WTC11 (cell line): ENCODE data around the gene LRRTM3.

Experiments
- TEAD1 ChIP-seq: sonication (generic); formaldehyde crosslinking; IDR thresholded peaks from 2 replicates; pipeline ENCODE4 v1.8.0; 2022; ENCODE audit warnings: mild to moderate bottlenecking, missing genetic modification reagents
- TF ChIP-seq, protein P1 (sequence below): fragments of 200-600 bp; IDR thresholded peaks from 2 replicates; pipeline ENCODE4 v1.8.0; 2022; ENCODE audit warnings: antibody characterized with exemption
- TF ChIP-seq, protein P2 (sequence below): sonication (generic); formaldehyde crosslinking; IDR thresholded peaks from 2 replicates; pipeline ENCODE4 v1.8.1; 2023; ENCODE audit warnings: mild to moderate bottlenecking, missing genetic modification reagents, moderate library complexity
- TF ChIP-seq, protein P3 (sequence below): sonication (generic); formaldehyde crosslinking; IDR thresholded peaks from 2 replicates; pipeline ENCODE4 v1.8.0; 2023; ENCODE audit warnings: mild to moderate bottlenecking, missing genetic modification reagents
- TF ChIP-seq, protein P4 (sequence below): sonication (generic); formaldehyde crosslinking; IDR thresholded peaks from 2 replicates; pipeline ENCODE4 v1.8.1; 2022; ENCODE audit warnings: mild to moderate bottlenecking, moderate library complexity, missing genetic modification reagents

DNA sequence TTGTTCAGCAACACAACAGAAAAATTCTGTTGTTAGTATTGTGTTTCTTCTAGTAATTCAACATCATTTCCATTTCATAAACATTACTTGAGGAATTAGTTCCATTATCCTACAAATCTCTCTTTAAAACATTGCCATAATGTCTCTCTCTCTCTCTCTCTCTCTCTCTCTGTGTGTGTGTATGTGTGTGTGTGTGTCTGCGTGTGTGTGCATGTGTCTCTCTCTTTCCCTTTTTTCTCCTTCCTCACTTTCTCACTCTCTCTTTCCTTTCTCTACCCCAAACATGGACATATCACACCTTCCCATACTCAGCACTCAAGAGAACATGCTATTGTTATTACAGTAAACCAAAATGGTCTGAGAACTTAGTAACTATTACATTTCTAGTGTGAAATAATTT, 16.6 kb downstream of the LRRTM3 start:
- TF ChIP-seq, protein P1, sequence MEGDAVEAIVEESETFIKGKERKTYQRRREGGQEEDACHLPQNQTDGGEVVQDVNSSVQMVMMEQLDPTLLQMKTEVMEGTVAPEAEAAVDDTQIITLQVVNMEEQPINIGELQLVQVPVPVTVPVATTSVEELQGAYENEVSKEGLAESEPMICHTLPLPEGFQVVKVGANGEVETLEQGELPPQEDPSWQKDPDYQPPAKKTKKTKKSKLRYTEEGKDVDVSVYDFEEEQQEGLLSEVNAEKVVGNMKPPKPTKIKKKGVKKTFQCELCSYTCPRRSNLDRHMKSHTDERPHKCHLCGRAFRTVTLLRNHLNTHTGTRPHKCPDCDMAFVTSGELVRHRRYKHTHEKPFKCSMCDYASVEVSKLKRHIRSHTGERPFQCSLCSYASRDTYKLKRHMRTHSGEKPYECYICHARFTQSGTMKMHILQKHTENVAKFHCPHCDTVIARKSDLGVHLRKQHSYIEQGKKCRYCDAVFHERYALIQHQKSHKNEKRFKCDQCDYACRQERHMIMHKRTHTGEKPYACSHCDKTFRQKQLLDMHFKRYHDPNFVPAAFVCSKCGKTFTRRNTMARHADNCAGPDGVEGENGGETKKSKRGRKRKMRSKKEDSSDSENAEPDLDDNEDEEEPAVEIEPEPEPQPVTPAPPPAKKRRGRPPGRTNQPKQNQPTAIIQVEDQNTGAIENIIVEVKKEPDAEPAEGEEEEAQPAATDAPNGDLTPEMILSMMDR: no peak
- TF ChIP-seq, protein P2, sequence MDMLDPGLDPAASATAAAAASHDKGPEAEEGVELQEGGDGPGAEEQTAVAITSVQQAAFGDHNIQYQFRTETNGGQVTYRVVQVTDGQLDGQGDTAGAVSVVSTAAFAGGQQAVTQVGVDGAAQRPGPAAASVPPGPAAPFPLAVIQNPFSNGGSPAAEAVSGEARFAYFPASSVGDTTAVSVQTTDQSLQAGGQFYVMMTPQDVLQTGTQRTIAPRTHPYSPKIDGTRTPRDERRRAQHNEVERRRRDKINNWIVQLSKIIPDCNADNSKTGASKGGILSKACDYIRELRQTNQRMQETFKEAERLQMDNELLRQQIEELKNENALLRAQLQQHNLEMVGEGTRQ (CRISPR knock-in tag): no peak
- TF ChIP-seq TEAD1 (CRISPR knock-in tag): no peak
- TF ChIP-seq, protein P3, sequence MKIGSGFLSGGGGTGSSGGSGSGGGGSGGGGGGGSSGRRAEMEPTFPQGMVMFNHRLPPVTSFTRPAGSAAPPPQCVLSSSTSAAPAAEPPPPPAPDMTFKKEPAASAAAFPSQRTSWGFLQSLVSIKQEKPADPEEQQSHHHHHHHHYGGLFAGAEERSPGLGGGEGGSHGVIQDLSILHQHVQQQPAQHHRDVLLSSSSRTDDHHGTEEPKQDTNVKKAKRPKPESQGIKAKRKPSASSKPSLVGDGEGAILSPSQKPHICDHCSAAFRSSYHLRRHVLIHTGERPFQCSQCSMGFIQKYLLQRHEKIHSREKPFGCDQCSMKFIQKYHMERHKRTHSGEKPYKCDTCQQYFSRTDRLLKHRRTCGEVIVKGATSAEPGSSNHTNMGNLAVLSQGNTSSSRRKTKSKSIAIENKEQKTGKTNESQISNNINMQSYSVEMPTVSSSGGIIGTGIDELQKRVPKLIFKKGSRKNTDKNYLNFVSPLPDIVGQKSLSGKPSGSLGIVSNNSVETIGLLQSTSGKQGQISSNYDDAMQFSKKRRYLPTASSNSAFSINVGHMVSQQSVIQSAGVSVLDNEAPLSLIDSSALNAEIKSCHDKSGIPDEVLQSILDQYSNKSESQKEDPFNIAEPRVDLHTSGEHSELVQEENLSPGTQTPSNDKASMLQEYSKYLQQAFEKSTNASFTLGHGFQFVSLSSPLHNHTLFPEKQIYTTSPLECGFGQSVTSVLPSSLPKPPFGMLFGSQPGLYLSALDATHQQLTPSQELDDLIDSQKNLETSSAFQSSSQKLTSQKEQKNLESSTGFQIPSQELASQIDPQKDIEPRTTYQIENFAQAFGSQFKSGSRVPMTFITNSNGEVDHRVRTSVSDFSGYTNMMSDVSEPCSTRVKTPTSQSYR: no peak
- TF ChIP-seq, protein P4, sequence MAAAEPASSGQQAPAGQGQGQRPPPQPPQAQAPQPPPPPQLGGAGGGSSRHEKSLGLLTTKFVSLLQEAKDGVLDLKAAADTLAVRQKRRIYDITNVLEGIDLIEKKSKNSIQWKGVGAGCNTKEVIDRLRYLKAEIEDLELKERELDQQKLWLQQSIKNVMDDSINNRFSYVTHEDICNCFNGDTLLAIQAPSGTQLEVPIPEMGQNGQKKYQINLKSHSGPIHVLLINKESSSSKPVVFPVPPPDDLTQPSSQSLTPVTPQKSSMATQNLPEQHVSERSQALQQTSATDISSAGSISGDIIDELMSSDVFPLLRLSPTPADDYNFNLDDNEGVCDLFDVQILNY: no peak
